ENCODE results near the gene USP40. TPM values are rescaled to one million over a fixed set of nuclear protein-coding genes. Genes with fewer than 3 reads are reported as not detected.

The USP40 gene
- total and polyA plus RNA-seq, 2 donors (not counting 1 experiment from before 2014, with no cell fraction given) = 19.8 to 37.0 TPM

DNA sequence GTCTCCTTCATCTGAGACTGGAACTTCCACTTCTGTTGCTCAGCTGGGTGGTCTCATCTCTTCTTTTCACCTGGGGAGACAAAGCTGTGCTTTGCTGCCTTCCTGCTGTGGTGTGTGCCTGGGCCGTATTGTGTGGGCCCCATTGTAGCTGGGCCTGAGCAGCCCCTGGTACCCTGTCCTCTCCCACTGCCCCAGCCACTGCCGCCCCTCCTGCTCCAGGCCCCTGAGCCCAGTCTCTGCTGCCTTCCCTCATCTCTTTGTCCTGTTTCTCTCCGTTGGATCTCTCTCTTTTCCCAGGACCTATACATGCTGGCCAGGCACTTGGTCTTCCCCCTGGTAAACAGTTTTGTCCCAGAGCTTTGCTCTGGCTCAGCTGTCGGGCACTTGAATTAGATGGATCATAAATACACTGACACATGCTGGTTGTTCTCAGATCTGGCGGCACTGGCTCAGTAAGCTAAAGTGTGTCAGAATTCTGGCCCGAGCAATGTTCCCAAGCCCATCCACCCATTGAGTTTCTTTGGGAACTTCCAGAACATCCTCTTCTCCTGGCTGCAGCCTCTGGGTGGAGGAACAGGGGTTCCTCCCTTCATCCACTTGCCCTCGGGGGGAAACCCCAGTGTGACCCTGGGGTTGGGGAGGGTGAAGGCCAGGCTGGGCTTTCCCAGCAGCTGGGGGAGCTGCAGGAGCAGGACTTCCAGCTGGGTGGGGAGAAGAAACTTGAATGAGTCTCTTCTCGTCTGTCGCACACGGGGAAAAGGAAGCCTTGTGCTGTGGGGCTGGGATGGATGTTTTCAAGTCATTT is 113.3 kb downstream of the USP40 start:
- Histone ChIP-seq H3K27me3 (replicated peaks in 1 of 4; ENCODE audit: control extremely low read depth in 1 of 4, control insufficient read depth in 3 of 4, insufficient read depth in 4 of 4, low read length in 3 of 4) (no peaks in the 10 kb centered on the region), H3K79me2 (ENCODE audit: control insufficient read depth, insufficient read depth, low read length) (peaks cover 59% of the 10 kb centered on the region), H3K9me3 (ENCODE audit: control extremely low read depth in 1 of 3, control insufficient read depth in 2 of 3, insufficient read depth in 1 of 3, low read length in 2 of 3) (no peaks in the 10 kb centered on the region), H3K4me2 (replicated peaks; ENCODE audit: low read depth, low read length, poor library complexity, severe bottlenecking) (no peak overlapping the region), H3K27ac (ENCODE audit: low read length in 2 of 2) (no peak overlapping the region), H3K4me1 (ENCODE audit: control insufficient read depth in 2 of 2, insufficient read depth in 2 of 2, low read length in 2 of 2) (no peaks in the 10 kb centered on the region), H3K9ac (ENCODE audit: low read length) (no peak overlapping the region), H3K4me3 (ENCODE audit: control extremely low read depth in 1 of 5, extremely low read depth in 1 of 5, insufficient read depth in 1 of 5, low read depth in 2 of 5, low read length in 4 of 5) (no peak overlapping the region), H4K20me1 (ENCODE audit: control insufficient read depth, insufficient read depth, low read length, poor library complexity, severe bottlenecking) (peaks cover 71% of the 10 kb centered on the region), H3K36me3 (replicated peaks in 1 of 2; ENCODE audit: control extremely low read depth in 1 of 2, control insufficient read depth in 1 of 2, extremely low read depth in 1 of 2, insufficient read depth in 2 of 2, low read length in 1 of 2) (peaks cover 34 to 99% of the 10 kb centered on the region in 2 experiments), H2AFZ (ENCODE audit: insufficient read depth, low read depth, low read length, poor library complexity, severe bottlenecking) (no peak overlapping the region)
- DNase-seq (no peak), ATAC-seq (ENCODE audit: low read depth) (no peak)
- no peak for TF ChIP-seq EZH2 (IDR thresholded peaks at IDR 0.05; ENCODE audit: borderline replicate concordance, insufficient read depth, low read depth, low read length, poor library complexity, severe bottlenecking)
- TF ChIP-seq, protein P1, sequence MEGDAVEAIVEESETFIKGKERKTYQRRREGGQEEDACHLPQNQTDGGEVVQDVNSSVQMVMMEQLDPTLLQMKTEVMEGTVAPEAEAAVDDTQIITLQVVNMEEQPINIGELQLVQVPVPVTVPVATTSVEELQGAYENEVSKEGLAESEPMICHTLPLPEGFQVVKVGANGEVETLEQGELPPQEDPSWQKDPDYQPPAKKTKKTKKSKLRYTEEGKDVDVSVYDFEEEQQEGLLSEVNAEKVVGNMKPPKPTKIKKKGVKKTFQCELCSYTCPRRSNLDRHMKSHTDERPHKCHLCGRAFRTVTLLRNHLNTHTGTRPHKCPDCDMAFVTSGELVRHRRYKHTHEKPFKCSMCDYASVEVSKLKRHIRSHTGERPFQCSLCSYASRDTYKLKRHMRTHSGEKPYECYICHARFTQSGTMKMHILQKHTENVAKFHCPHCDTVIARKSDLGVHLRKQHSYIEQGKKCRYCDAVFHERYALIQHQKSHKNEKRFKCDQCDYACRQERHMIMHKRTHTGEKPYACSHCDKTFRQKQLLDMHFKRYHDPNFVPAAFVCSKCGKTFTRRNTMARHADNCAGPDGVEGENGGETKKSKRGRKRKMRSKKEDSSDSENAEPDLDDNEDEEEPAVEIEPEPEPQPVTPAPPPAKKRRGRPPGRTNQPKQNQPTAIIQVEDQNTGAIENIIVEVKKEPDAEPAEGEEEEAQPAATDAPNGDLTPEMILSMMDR (IDR thresholded peaks at IDR 0.05) = no peak
- ChIA-PET CTCF (interaction anchor here (1.2 kb wide), 1 partner anchor 10 kb away, joined by 4 read pairs; no protein-coding TSS in a partner anchor), POLR2A (no interaction called here)
- intact Hi-C loops (cut with micrococcal nuclease) = no loop called here
- WGBS (ENCODE audit: insufficient coverage) = 96% methylated on average over 8 of the region's 10 CpGs
- H3K4me1 Mint-ChIP-seq = no peaks in the 10 kb centered on the region
- H3K27ac Mint-ChIP-seq = peak overlapping the region; percentile 20
- H3K27me3 Mint-ChIP-seq = no peaks in the 10 kb centered on the region
- H3K9me3 Mint-ChIP-seq (ENCODE audit: insufficient read depth) = no peaks in the 10 kb centered on the region
- no peak overlapping the region for H3K4me3 Mint-ChIP-seq

DNA sequence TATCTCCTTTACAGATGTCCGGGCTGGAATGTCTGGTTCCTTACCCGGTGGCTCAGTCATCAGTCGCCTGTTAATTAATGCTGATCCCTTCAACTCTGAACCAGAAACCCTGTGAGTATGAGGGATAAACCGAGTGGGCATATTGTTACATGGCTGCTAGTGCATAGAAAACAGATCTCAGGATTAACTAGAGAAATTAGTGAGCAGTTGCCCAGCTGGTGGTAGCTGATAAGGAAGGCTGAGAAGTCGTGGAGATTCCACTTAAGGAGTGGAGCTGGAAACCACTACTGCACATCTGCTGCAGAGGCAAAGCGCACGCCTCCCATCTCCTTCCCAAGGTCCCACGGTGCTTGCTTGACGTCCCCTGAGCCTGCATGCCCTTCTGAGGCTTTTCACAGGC is 114.6 kb downstream of the USP40 start:
- Histone ChIP-seq H3K4me2 (replicated peaks; ENCODE audit: low read depth, low read length, poor library complexity, severe bottlenecking) (no peak overlapping the region), H3K4me3 (ENCODE audit: control extremely low read depth in 1 of 5, extremely low read depth in 1 of 5, insufficient read depth in 1 of 5, low read depth in 2 of 5, low read length in 4 of 5) (no peak overlapping the region), H3K9me3 (ENCODE audit: control extremely low read depth in 1 of 3, control insufficient read depth in 2 of 3, insufficient read depth in 1 of 3, low read length in 2 of 3) (no peaks in the 10 kb centered on the region), H2AFZ (ENCODE audit: insufficient read depth, low read depth, low read length, poor library complexity, severe bottlenecking) (no peak overlapping the region), H3K27me3 (replicated peaks in 1 of 4; ENCODE audit: control extremely low read depth in 1 of 4, control insufficient read depth in 3 of 4, insufficient read depth in 4 of 4, low read length in 3 of 4) (no peaks in the 10 kb centered on the region), H3K79me2 (ENCODE audit: control insufficient read depth, insufficient read depth, low read length) (peaks cover 65% of the 10 kb centered on the region), H3K27ac (ENCODE audit: low read length in 2 of 2) (no peak overlapping the region), H3K4me1 (ENCODE audit: control insufficient read depth in 2 of 2, insufficient read depth in 2 of 2, low read length in 2 of 2) (no peaks in the 10 kb centered on the region), H4K20me1 (ENCODE audit: control insufficient read depth, insufficient read depth, low read length, poor library complexity, severe bottlenecking) (peaks cover 78% of the 10 kb centered on the region), H3K36me3 (replicated peaks in 1 of 2; ENCODE audit: control extremely low read depth in 1 of 2, control insufficient read depth in 1 of 2, extremely low read depth in 1 of 2, insufficient read depth in 2 of 2, low read length in 1 of 2) (peaks cover 23 to 99% of the 10 kb centered on the region in 2 experiments), H3K9ac (ENCODE audit: low read length) (no peak overlapping the region)
- POLR2A ChIA-PET = no interaction called here
- intact Hi-C loops (cut with micrococcal nuclease) = no loop called here
- WGBS (ENCODE audit: insufficient coverage) = 90% methylated on average over 7 of the region's 9 CpGs
- Mint-ChIP-seq H3K27me3 (no peaks in the 10 kb centered on the region), H3K4me1 (no peaks in the 10 kb centered on the region), H3K27ac (no peak overlapping the region), H3K9me3 (ENCODE audit: insufficient read depth) (no peaks in the 10 kb centered on the region), H3K4me3 (no peak overlapping the region)
- TF ChIP-seq, protein P1 (IDR thresholded peaks at IDR 0.05) = no peak
- no peak for TF ChIP-seq EZH2 (IDR thresholded peaks at IDR 0.05; ENCODE audit: borderline replicate concordance, insufficient read depth, low read depth, low read length, poor library complexity, severe bottlenecking)
- no peak for DNase-seq
- no peak for ATAC-seq (ENCODE audit: low read depth)
- CTCF ChIA-PET = interaction anchor here (1.0 to 1.2 kb wide), 2 partner anchors 9 to 47 kb away, joined by 4 to 6 read pairs; no protein-coding TSS in a partner anchor

Data from B cell (primary cell).